ENCODE measurements around the gene THRB. TPM values are rescaled to one million over a fixed set of nuclear protein-coding genes. Genes with fewer than 3 reads are reported as not detected.

Gene THRB
- total RNA-seq, 2 donors from 2014 or later = 0.24 to 0.26 TPM

DNA sequence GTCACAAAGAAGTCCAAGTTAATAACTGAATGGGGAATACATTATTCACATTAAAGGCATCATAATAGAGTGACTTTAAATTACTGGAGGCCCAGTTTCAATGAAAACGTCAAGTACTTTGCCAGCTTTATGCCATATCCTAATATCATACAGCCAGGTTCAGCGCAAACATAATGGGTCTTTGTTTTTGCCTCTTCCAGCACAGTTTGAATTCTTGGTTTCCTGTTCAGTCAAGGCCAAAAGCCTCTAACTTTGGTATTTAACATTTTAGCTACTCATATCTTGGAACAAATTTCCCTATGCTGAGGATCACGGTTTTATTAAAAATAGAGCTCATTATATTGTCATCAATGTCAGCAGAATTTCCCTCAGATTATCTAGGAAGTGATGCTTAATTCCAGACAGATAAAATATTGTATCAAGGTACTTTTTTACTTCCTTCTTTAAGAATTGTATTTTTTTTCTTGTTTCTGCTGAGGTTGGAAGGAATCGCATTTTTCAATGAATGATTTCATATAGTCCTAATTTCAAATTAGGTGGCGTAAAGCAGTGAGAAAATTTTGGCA is 269.2 kb downstream of the THRB start:
- H3K27ac Mint-ChIP-seq = no peak overlapping the region
- 73 to 85% methylated on average over 3 to 5 of the region's 5 CpGs for WGBS, 2 experiments (ENCODE audit: insufficient coverage in 1 of 2, insufficient read length in 1 of 2)

DNA sequence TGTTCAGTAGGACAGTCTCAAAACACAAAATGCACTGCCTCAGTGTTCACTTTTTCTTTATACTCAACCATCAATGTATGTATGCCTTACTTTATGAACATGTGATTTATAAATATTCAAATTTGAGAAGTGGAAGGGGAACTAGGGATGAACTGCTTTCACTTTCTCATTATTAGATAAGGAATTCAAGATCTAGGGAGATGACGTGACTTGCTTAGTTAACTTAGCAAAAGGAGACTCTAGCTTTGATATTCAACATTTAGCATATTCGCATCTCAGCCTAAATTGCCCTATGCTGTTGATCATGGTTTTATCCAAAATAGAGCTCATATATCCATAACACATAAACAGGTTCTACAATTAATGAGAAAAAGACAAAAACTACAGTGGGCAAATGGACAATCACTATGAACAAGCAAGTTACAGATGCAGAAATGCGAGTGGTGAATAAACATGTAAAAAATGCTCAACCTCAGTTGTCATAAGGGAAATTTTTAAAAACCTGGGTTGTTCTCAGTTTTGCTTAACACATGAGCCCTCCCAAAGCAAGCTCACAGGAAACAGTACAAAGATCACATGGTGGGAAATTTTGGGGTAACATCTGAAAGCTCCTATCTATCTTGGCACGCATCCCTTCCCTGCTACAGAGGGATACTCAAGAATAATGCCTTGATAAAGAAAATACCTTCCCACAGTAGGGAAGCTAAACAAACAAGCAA is 269.8 kb downstream of the THRB start:
- no peak overlapping the region for H3K27ac ChIP-seq (ENCODE audit: low read depth, low read length)
- DNase-seq = no peak
- Mint-ChIP-seq H3K27me3 (ENCODE audit: insufficient read depth) (peaks cover 2% of the 10 kb centered on the region), H3K9me3 (no peaks in the 10 kb centered on the region), H3K36me3 (ENCODE audit: low read depth) (no peaks in the 10 kb centered on the region), H3K4me1 (peaks cover 10% of the 10 kb centered on the region), H3K4me3 (no peak overlapping the region), H3K27ac (no peak overlapping the region)
- H3K27me3 ChIP-seq (ENCODE audit: control insufficient read depth, insufficient read depth, low read length, poor library complexity, severe bottlenecking) = no peaks in the 10 kb centered on the region
- no peak overlapping the region for H3K4me3 ChIP-seq (ENCODE audit: low read length)
- H3K9ac ChIP-seq (ENCODE audit: extremely low read depth, low read length, poor library complexity, severe bottlenecking) = no peak overlapping the region
- TF ChIP-seq, protein P1, sequence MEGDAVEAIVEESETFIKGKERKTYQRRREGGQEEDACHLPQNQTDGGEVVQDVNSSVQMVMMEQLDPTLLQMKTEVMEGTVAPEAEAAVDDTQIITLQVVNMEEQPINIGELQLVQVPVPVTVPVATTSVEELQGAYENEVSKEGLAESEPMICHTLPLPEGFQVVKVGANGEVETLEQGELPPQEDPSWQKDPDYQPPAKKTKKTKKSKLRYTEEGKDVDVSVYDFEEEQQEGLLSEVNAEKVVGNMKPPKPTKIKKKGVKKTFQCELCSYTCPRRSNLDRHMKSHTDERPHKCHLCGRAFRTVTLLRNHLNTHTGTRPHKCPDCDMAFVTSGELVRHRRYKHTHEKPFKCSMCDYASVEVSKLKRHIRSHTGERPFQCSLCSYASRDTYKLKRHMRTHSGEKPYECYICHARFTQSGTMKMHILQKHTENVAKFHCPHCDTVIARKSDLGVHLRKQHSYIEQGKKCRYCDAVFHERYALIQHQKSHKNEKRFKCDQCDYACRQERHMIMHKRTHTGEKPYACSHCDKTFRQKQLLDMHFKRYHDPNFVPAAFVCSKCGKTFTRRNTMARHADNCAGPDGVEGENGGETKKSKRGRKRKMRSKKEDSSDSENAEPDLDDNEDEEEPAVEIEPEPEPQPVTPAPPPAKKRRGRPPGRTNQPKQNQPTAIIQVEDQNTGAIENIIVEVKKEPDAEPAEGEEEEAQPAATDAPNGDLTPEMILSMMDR (conservative IDR thresholded peaks at IDR 0.05) = no peak
- 89 to 93% methylated on average over 4 of the region's 4 CpGs for WGBS, 2 experiments (ENCODE audit: insufficient coverage in 1 of 2, insufficient read length in 1 of 2)
- H3K4me1 ChIP-seq (ENCODE audit: control insufficient read depth, insufficient read depth, low read length) = no peaks in the 10 kb centered on the region
- H3K9me3 ChIP-seq (ENCODE audit: control insufficient read depth, low read length) = no peaks in the 10 kb centered on the region
- no peaks in the 10 kb centered on the region for H3K36me3 ChIP-seq (ENCODE audit: control insufficient read depth, insufficient read depth, low read length)

More for the DNA sequence above, 269.2 kb downstream of the THRB start:
- Mint-ChIP-seq H3K27me3 (ENCODE audit: insufficient read depth) (peaks cover 2% of the 10 kb centered on the region), H3K36me3 (ENCODE audit: low read depth) (no peaks in the 10 kb centered on the region), H3K4me1 (peaks cover 10% of the 10 kb centered on the region), H3K4me3 (no peak overlapping the region), H3K9me3 (no peaks in the 10 kb centered on the region)
- Histone ChIP-seq H3K36me3 (ENCODE audit: control insufficient read depth, insufficient read depth, low read length) (no peaks in the 10 kb centered on the region), H3K27me3 (ENCODE audit: control insufficient read depth, insufficient read depth, low read length, poor library complexity, severe bottlenecking) (no peaks in the 10 kb centered on the region), H3K9me3 (ENCODE audit: control insufficient read depth, low read length) (no peaks in the 10 kb centered on the region), H3K4me1 (ENCODE audit: control insufficient read depth, insufficient read depth, low read length) (no peaks in the 10 kb centered on the region), H3K4me3 (ENCODE audit: low read length) (no peak overlapping the region), H3K9ac (ENCODE audit: extremely low read depth, low read length, poor library complexity, severe bottlenecking) (no peak overlapping the region), H3K27ac (ENCODE audit: low read depth, low read length) (no peak overlapping the region)
- DNase-seq = no peak
- TF ChIP-seq, protein P1 (conservative IDR thresholded peaks at IDR 0.05) = no peak

DNA sequence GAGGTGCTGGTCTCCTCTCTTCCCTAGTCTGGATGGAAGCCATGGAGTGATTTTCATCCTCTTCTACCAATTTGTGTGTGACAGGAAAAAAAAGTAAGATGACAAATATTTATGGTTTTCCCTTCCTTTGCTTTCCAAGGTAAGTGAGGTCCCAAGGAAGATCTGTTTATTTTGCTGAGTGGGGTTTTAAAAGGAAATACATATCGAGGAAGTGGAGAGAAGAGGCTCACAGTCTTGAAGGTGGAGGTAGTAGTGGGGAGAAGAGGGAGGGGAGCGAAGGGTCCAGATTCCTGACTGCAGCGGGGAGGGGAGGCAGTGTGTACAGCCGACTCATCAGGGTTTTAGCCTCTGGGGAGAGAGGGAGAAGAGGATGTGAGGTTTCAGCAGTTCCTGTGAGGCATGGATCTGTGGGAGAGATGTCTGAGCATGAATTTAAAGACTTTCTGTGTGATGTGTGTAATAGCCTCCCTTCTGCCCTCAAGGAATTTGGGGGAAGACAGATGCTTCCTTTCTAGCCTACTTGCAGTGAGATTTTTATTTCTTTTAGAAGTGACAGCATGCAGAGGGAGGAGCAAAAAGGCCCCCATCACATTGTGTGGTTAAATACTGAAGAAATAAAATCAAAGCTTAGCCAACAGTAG is 272.4 kb downstream of the THRB start:
- Histone ChIP-seq H3K27ac (ENCODE audit: low read depth, low read length) (no peak overlapping the region), H3K4me3 (ENCODE audit: low read length) (no peak overlapping the region), H3K9me3 (ENCODE audit: control insufficient read depth, low read length) (no peaks in the 10 kb centered on the region), H3K9ac (ENCODE audit: extremely low read depth, low read length, poor library complexity, severe bottlenecking) (no peak overlapping the region), H3K27me3 (ENCODE audit: control insufficient read depth, insufficient read depth, low read length, poor library complexity, severe bottlenecking) (no peaks in the 10 kb centered on the region), H3K4me1 (ENCODE audit: control insufficient read depth, insufficient read depth, low read length) (no peaks in the 10 kb centered on the region), H3K36me3 (ENCODE audit: control insufficient read depth, insufficient read depth, low read length) (no peaks in the 10 kb centered on the region)
- no peaks in the 10 kb centered on the region for H3K9me3 Mint-ChIP-seq
- TF ChIP-seq, protein P1 (conservative IDR thresholded peaks at IDR 0.05) = no peak
- H3K27me3 Mint-ChIP-seq (ENCODE audit: insufficient read depth) = peaks cover 2% of the 10 kb centered on the region
- H3K4me3 Mint-ChIP-seq = no peak overlapping the region
- H3K27ac Mint-ChIP-seq = no peak overlapping the region
- no peak for DNase-seq
- H3K36me3 Mint-ChIP-seq (ENCODE audit: low read depth) = no peaks in the 10 kb centered on the region
- 87 to 100% methylated on average over 2 to 3 of the region's 4 CpGs for WGBS, 2 experiments (ENCODE audit: insufficient coverage in 1 of 2, insufficient read length in 1 of 2)
- H3K4me1 Mint-ChIP-seq = peaks cover 10% of the 10 kb centered on the region
